Measurements from ENCODE around the gene TAF12.
"Not testable (repeated sequence)": the region's sequence is repeated elsewhere in the genome, so short reads cannot be mapped to it uniquely, and the experiment has no call there.

Gene TAF12

DNA sequence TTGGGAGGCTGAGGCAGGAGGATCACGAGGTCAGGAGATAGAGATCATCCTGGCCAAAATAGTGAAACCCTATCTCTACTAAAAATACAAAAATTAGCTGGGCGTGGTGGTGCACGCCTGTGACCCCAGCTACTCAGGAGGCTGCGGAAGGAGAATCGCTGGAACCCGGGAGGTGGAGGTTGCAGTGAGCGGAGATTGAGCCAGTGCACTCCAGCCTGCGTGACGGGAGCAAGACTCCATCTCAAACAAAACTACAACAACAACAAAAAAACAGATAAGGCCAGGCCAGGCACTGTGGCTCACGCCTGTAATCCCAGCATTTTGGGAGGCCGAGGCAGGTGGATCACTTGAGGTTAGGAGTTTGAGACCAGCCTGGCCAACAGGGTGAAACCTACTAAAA is 2.5 kb upstream of the TAF12 start:
- FAIRE-seq = not testable (repeated sequence)

DNA sequence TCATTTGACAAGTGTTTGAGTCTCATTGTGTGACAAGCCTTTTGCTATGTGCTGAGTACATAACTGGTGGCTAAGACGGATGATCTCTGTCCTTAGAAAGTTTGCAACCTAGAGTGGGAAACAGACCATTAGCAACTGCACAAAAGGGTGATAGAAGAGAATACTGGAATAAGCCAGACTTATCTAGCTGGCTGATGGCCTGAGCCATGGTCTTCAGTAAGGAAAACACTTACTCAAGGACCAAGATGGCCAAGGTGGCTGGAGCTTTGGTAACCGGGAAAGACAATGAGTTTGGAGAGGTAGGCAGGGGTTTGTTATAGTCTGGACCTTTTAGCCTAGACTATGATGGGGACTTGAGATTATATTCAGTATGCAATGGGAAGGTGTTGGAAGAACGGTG is 1.6 kb upstream of the TAF12 start:
- DNase-seq (ENCODE audit: low spot score) (no peak), FAIRE-seq (no peak)

More for the DNA sequence above, 2.5 kb upstream of the TAF12 start:
- not testable (repeated sequence) for DNase-seq (ENCODE audit: low spot score)

DNA sequence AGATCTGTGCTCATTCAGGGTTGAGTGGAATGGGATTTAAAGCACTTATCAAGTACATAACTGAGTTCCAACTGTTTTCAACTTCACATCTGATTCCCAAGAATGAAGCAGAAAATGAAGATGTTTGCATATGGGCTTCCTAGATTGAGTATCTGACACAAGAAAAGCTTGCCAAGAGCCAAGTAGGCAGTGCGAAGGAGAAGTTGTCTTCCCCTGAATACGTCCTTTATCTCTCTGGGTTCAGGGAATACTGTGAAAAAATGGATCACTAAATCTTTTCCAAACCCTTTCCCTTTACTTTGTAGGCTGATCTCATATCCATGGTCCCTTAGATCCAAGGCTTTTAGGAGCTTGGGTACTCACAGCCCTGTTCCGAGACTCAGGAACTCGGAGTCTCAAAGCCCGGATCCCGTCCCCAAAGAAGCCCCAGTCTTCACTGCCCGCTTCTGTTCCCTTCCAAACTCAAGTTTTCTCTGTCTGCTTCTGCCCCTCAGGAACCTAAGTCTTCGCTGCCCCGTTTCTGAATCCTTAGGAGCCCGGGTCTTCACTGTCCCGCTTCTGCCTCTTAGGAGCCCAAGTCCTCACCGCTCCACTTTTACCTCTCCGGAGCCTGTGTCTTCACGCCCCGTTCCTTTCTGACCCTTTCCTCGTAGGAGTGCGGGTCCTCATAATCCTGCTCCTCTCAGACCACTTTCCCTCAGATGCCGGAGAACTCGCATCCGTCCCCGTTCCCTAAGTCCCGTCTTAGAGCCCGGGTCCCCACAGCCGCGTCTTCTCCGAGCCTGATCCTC is 616 bp downstream of the TAF12 start:
- DNase-seq (ENCODE audit: low spot score) (no peak), FAIRE-seq (no peak)

DNA sequence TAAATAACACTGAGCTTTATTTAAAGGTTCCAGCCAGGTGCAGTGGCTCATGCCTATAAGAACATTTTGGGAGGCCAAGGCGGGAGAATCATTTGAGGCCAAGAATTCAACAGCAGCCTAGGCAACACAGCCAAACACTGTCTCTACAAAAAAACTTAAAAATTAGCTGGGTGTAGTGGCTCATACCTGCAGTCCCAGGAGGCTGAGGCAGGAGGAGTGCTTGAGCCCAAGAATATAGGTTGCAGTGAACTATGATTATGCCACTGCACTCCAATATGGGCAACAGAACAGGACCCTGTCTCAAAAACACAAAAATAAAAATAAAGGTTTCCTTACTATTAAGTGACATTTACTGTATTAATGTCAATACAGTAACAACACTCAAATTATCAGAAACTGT is 2.1 kb downstream of the TAF12 start:
- FAIRE-seq = no peak
- no peak for DNase-seq (ENCODE audit: low spot score)

DNA sequence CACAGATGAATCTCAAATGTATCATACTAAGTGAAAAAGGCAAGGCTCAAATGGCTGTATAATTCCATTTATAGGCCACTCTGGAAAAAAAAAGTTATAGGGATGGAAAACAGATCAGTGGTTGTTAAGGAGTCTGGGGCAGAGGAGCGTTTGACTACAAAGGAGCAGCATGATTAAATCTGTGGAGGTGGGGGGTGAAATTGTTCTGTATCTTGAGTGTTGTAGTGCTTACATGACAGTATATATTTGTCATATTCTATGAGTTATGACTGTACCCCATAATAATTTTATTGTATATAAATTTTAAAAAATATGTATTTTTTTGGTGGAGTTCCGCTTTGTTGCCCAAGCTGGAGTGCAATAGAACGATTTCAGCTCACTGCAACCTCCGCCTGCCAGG is 10.3 kb downstream of the TAF12 start:
- no peak for FAIRE-seq
- DNase-seq (ENCODE audit: low spot score) = no peak

DNA sequence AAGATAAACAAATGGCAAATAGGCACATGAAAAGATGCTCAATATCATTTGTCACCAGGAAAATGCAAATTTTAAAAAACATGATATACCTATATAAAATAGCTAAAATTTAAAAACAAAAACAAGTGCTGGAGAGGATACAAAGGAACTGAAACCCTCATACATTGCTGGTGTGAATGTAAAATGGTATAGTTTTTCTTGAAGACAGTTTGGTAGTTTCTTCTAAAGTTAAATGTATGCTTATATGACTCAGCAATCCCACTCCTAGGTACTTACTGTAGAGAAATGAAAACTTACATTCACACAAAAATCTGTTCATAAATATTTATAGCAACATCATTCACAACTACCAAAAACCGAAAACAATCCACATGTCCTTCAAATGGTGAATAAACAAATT is 11.2 kb downstream of the TAF12 start:
- no peak for DNase-seq (ENCODE audit: low spot score)
- no peak for FAIRE-seq

DNA sequence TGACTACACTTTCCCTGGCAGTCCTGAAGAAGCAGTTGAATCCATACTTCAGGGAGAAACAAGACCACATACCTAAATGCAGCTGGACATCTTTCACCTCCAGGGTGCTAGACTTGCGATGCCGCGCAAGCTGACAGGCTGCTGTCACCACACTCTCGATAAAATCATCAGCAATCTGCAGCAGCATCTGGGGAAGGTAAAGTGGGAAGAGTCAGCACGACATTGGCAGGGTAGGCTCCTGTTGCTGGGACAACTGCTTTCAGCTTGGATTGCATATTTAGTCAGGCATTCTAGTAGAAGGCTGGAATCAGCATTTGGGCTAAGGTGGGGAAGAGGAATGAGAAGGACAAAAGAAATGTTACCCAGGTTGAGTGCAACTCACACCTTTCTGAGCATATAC is 29.7 kb downstream of the TAF12 start:
- DNase-seq (ENCODE audit: low spot score) (no peak), FAIRE-seq (no peak)

DNA sequence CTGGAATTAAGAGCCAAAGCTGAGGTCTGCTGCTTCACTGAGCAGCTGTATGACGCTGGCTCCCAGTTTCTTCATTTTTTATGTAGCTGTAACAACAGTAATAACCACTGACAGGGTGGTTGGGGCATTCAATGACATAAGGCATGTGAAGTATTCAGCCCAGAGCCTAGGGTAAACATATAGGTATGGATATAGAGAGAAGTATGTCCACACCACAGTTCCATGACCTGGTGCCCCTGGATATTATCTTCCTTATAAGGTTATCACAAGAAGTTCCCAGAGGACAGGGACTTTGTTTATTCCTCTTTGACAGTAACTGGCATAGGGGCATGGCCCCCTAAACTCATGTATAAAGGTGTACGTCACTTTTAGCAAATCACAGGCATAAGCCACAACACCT is 36.1 kb downstream of the TAF12 start:
- no peak for DNase-seq (ENCODE audit: low spot score)
- no peak for FAIRE-seq

DNA sequence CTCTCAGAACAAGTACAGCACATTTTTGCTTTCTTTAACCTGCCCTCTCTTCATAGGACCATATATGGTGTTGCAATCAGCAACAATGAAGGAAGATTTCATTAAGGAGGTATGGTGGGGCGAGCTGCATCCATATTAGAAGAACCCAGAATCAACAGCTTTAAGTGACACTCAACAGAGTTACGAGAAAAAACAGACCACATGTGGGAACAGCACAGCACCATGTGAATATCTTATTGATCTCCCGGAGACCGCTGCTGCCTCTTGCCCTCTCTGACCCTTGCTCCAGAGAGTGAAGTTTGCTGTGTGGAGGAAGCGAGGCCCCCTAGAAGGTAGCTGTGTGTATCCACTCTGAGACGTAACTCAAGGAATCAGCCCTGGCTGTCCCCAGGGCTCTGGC is 37.9 kb downstream of the TAF12 start:
- no peak for DNase-seq (ENCODE audit: low spot score)
- no peak for FAIRE-seq

DNA sequence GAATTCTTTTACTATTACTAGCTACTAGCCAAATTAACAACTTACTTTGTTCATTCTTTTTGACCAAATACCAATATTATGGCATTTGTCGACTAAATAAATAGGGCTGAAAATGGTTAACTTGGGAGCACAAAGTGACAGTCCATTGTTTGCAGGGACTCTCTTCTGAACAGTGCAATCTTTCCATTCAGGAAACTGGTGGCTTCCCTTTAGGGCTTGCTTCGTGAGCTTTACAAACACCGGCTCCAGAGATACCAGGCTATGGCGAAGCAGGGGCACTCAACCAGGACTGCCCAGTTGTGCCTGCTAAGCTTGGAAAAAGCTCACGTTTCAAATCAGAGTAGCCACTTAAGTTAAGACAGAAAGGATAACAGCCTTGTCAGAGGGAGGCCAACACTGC is 38.5 kb downstream of the TAF12 start:
- no peak for FAIRE-seq

DNA sequence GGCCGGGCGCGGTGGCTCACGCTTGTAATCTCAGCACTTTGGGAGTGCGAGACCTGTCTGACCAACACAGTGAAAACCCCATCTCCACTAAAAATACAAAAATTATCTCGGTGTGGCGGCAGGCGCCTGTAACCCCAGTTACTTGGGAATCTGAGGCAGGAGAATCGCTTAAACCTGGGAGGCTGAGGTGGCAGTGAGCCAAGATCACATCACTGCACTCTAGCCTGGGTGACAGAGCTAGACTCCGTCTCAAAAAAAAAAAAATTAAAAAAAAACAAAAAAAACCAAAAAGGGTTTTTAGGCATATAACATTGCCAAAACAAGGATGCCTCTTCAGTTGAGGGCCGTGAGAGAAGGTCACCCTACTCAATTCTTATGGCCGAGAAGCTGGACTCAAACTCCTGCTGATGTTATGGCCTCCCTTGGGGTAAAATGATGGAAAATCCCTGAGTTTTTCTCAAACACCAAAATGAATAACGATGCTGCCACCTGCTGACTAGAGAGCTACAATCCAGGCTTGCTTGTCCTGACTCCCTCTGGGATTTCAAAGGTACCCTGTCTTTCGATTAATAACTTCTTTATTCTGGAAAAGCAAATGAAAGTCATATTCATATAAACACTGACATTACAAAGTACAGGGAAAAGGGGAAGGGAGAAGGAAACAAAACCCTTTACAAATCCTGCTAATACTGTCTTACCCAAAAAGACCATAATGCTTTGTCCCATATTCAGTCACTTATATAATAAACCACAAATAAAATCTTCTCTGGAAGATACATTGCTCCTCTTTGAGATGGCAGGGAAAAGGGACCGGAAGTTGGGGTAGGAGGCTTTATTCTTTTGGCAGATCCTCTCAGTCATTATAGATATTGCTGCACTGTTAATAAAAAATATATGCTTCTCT is 40.1 kb downstream of the TAF12 start:
- FAIRE-seq (no peak), DNase-seq (ENCODE audit: low spot score) (peak; percentile 70)

More for the DNA sequence above, 38.5 kb downstream of the TAF12 start:
- no peak for DNase-seq (ENCODE audit: low spot score)

DNA sequence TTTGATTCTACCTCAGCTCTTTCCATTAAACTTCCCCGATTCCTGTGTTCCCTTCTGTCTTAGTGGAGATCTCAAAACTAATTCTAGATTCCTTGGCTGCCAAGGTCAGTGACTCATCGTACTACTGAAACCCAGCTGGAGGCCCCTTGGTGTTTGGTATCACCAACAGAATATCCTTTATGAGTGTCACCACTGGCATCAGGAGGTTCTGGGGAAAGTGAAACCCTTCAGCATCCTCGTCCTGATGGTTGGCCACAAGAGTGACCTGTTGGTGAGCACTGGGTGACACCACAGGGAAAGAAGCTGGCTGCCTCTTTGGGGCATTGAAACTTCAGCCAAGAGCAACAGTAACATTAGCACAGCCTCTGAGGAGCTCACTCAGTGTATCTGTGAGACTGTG is 41.2 kb downstream of the TAF12 start:
- FAIRE-seq (no peak), DNase-seq (ENCODE audit: low spot score) (peak; percentile 82)

DNA sequence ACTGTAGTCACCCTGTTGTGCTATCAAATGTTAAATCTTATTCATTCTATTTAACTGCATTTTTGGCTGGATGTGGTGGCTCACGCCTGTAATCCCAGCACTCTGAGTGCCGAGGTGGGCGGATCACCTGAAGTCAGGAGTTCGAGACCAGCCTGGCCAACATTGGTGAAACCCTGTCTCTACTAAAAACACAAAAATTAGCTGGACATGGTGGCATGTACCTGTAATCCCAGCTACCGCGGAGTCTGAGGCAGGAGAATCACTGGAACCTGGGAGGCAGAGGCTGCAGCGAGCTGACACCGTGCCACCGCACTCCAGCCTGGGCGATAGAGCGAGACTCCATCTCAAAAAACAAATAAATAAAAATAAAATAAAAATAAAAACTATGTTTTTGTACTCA is 46.6 kb downstream of the TAF12 start:
- DNase-seq (ENCODE audit: low spot score); FAIRE-seq: not testable (repeated sequence)

DNA sequence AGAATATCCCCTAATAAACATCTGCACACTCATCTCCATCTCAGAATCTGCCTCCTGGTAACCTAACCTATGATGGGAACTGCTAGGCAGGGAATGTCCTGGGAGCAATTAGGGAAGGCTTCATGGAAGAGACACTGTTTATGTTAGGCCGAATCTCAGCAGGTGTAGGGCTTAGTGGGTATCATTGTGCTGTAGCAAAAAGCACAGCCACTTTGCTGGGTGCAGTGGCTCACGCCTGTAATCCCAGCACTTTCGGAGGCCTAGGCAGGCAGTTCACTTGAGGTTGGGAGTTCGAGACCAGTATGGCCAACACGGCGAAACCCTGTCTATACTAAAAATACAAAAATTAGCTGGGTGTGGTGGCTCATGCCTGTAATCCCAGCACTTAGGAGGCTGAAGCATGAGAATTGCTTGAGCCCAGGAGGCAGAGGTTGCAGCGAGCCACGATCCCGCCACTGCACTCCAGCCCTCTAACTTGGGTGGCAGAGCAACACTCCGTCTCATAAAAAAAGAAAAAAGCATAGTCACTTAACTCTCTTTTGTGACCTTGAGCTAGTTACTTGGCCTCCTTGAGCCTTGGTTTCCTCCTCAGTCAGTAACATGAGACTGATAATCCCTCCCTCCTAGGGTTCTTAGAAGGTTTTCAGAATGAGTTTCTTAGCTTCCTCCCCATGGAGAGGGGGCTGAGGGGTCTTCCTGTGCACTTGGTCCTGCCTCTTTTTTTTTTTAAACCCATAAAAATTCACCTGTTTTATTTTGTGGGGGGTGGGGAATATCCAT is 47.3 kb downstream of the TAF12 start:
- FAIRE-seq = no peak

DNA sequence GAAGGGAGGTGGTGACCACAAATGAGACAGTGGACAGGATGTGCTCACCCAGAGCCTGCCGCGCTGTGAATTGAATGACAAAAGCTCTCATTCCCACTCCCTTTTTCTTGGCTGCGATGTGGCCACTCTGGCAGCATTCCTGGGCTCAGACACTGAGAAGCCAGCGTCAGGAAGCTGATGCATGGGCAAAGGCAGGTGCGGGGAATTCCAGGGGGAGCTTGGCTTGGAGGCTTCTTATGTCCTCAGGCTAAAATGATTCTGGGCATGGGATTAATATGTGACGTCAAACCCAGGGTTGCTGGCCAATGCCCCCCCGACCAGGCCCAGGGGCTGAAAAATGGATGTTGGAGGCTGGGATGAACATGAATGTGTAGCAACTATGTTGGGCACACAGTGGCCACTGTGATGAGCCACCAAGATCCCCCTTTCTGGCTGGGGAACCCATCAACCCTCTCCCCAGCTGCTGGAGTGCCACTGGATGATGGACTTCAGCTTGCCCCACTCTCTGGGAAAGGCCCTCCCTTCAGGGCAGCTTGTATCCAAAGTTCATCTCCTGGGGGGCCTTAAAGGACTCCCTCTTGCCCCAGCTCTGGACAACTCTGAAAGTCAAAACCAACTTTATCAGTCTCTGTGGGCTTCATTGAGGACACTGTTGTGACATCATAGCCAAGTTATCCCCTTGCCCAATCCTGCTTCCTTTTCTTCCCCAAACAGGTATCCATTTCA is 48.0 kb downstream of the TAF12 start:
- not testable (repeated sequence) for DNase-seq (ENCODE audit: low spot score); FAIRE-seq

More for the DNA sequence above, 47.3 kb downstream of the TAF12 start:
- no peak for DNase-seq (ENCODE audit: low spot score)

DNA sequence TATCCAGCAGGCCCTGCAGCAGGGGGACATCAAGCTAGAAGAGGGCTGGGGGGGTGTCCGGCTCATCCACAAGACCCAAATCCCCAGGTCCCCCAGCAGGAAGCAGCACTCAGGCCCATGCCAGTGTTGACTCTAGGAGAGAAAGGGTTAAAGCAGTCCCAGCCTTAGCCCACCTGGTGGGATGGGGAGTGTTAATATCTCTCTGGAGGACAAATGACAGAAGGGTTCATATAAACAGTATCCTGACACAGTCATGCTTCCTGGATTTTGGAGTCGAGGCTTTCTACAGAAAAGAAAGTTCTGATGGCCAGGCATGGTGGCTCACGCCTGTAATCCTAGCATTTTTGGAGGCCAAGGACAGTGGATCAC is 48.9 kb downstream of the TAF12 start:
- DNase-seq (ENCODE audit: low spot score); FAIRE-seq: not testable (repeated sequence)

DNA sequence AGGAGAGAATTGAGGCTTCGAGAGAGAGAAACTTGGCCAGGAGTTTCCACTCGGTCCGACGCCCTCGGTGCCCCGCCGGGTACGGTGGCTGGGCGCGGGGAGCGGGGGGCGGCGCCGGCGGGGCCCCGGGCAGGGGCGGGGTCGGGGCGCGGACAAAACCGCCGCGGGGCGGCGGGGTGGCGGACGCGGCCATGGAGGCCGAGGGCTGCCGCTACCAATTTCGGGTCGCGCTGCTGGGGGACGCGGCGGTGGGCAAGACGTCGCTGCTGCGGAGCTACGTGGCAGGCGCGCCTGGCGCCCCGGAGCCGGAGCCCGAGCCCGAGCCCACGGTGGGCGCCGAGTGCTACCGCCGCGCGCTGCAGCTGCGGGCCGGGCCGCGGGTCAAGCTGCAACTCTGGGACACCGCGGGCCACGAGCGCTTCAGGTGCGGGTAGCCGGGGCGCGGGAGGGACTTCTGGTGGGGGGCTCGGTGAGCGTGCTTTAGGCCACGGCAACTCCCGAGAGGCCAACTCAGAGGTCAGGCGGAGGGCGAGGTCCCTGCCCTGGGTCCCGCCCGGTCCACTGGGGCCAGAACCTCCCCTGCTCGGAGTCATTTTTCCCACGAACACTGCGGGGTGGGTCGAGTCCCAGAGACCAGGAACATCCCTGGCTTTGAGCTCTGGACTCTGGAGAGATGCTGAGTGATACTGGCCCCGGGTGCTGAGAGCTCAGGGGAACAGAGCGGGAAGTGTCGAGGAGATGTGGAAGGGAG is 50.4 kb downstream of the TAF12 start:
- no peak for DNase-seq (ENCODE audit: low spot score)

DNA sequence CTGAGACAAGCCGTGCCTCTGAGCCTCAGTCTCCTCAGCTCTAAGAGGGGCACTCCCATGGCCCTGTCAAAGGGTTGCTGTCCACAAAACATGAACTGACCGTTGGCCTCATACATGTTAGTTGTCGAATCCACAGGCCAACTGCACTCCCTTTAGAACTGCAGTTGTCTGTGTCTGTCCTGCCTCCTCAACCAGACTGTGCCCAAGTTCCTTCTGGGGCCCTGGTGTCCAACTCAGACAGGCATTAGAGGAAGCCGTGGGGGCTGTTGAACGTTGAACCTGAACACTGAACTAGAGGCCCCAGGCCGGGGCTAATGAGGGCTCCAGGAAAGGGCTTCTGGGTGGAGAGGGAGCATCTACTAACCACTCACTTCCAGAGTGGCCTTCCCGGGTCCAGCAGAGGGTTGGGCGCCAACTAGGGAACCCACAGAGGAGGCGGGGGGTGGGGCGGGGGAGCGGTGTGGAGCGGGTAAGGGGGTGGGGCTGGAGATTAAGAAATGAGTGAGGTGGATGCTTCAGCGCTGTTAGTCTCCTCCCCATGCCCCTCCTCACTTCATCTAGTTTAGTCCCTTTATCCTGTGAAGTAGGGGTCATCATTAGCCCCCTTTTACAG is 51.1 kb downstream of the TAF12 start, which contains the start of gene RAB42:
RAB42 (plus strand) TSS at position 558 of the 613 bp plus-strand sequence. CDS start 247 bp downstream, outside the sequence.
- FAIRE-seq = no peak
- DNase-seq (ENCODE audit: low spot score) = no peak

More for the DNA sequence above, 50.4 kb downstream of the TAF12 start:
- no peak for FAIRE-seq

DNA sequence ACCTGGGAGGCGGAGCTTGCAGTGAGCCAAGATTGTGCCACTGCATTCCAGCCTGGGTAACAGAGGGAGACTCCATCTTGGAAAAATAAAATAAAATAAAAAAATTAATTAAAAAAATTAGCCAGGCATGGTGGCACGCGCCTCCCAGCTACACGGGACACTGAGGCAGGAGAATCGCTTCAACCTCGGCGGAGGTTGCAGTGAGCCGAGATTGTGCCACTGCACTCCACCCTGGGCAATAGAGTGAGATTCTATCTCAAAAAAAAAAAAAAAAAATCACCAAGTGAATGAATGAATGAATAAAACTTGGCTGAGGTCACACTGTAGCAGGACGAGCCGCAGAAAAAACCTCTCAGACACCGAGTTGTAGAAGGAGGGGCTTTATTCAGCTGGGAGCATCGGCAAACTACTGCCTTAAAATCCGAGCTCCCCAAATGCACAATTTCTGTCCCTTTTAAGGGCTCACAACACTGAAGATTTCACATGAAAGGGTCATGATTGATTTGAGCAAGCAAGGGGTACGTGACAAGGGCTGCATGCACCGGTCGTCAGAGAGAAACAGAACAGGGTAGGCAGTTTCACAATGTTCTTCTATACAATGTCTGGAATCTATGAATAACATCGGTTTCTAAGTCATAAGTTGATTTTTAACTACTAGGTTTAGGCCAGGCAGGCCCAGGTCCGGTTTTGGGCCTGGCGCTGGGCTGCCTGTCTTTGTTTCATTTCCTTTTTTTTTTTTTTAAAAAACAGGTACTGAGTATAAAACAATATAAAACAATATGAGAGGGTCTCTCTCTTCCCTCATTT is 56.1 kb downstream of the TAF12 start:
- FAIRE-seq = not testable (repeated sequence)

More for the DNA sequence above, 56.1 kb downstream of the TAF12 start:
- DNase-seq (ENCODE audit: low spot score) = not testable (repeated sequence)
